SU-DHL-6 (cell line): ENCODE data around the gene BSCL2.
A peak's percentile ranks its signal among the peaks of the same experiment; 100 is the strongest.

ENCODE experiments used
- H2AFZ ChIP-seq: fragments of 200-600 bp; sonication (generic); 2 replicates; pipeline ENCODE4 v1.6.1; 2014; ENCODE audit warnings: low read depth, mild to moderate bottlenecking, moderate library complexity, mixed read lengths, antibody characterized with exemption, low read length; ENCODE audit not compliant: severe bottlenecking
- H3F3A ChIP-seq: fragments of 200-600 bp; shearing (Covaris generic); 2 replicates; pipeline ENCODE4 v1.6.0; 2016; ENCODE audit warnings: antibody characterized with exemption, mild to moderate bottlenecking; ENCODE audit not compliant: insufficient read depth
- H3K27ac ChIP-seq: fragments of 200-600 bp; sonication (generic); 2 replicates; pipeline ENCODE4 v1.5.1; 2016; ENCODE audit warnings: low read depth, mild to moderate bottlenecking, low read length, moderate library complexity, mixed read lengths
- H3K27me3 ChIP-seq: fragments of 200-600 bp; sonication (generic), shearing (Covaris generic); 2 replicates; pipeline ENCODE4 v1.6.0; 2014; ENCODE audit warnings: mild to moderate bottlenecking, low read length
- H3K36me3 ChIP-seq: fragments of 200-600 bp; sonication (generic); 2 replicates; pipeline ENCODE4 v1.6.1; 2014; ENCODE audit warnings: mild to moderate bottlenecking, low read length, mixed read lengths
- H3K4me2 ChIP-seq: fragments of 300-600, 200-600 bp; shearing (Covaris generic), sonication (generic); 2 replicates; pipeline ENCODE4 v1.6.0; 2014; ENCODE audit warnings: low read length, low read depth, mild to moderate bottlenecking; ENCODE audit not compliant: poor library complexity, severe bottlenecking
- H3K4me3 ChIP-seq: fragments of 200-600 bp; sonication (generic); 2 replicates; pipeline ENCODE4 v1.5.1; 2014; ENCODE audit warnings: antibody characterized with exemption, low read length, mild to moderate bottlenecking, mixed read lengths; ENCODE audit not compliant: insufficient read depth, poor library complexity, severe bottlenecking
- H3K79me2 ChIP-seq: fragments of 200-600 bp; sonication (generic); 2 replicates; pipeline ENCODE4 v1.6.1; 2014; ENCODE audit warnings: mild to moderate bottlenecking, low read length, moderate library complexity; ENCODE audit not compliant: insufficient read depth
- H3K9ac ChIP-seq: fragments of 200-600 bp; sonication (generic); 2 replicates; pipeline ENCODE4 v1.7.0; 2014; ENCODE audit warnings: mild to moderate bottlenecking, low read length
- H3K9me2 ChIP-seq: fragments of 200-600 bp; sonication (generic); replicated peaks from 2 replicates; pipeline ENCODE4 v1.6.1; 2014; ENCODE audit warnings: low read length; ENCODE audit not compliant: insufficient read depth
- H3K9me3 ChIP-seq: fragments of 200-600 bp; sonication (generic); 2 replicates; pipeline ENCODE4 v1.6.1; 2014; ENCODE audit warnings: low read length, mixed read lengths; ENCODE audit not compliant: insufficient read depth
- H4K20me1 ChIP-seq: fragments of 200-600 bp; sonication (generic); 2 replicates; pipeline ENCODE4 v1.6.1; 2014; ENCODE audit warnings: low read depth, mild to moderate bottlenecking, antibody characterized with exemption, low read length, moderate library complexity, mixed read lengths
- EZH2phosphoT487 ChIP-seq: fragments of 200-600 bp; sonication (generic), shearing (Covaris generic); conservative IDR thresholded peaks from 2 replicates; pipeline ENCODE4 v1.6.1; 2018; ENCODE audit warnings: mild to moderate bottlenecking, antibody characterized with exemption, low read length, moderate library complexity, mixed read lengths
- TF ChIP-seq, protein P1 (sequence below): fragments of 200-600 bp; sonication (generic); IDR thresholded peaks from one replicate; pipeline ENCODE4 v1.5.1; 2017; ENCODE audit warnings: antibody characterized with exemption, mild to moderate bottlenecking, low read length, moderate library complexity; ENCODE audit not compliant: insufficient read depth, poor library complexity, severe bottlenecking

BSCL2 gene

DNA sequence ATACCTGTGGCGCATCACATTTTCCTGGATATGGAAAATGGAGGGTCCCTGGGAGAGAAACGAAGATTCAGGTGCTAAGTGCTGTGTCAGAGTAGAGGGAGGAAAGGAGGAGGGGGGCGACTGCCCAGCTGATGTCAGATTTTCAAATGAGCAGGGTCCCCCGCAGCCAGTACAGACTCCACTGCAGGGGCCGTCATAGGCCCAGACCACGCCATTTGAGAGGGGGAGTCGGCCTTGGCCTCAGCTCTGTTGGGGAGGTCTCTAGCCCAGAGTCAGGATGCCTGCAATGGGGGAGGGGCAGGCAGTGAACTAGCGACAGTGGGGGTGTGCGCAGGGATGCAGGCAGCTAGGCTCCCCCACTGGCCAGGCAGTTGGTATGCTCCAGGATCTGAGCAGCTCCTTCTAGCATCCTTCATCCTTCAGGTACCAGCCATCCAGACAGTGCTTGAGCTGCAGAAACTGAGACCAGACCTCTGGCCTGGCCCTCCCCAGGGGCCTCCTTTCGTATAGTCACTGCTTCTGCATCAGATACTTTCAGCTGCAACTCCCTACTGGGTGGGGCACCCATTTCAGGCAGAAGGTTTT lies at the start of gene BSCL2, which contains the start of gene GNG3:
Gene BSCL2 (minus strand): TSS at position 148 of the 585 bp plus-strand sequence. CDS start 229 bp downstream, outside the sequence.
Gene GNG3 (plus strand): TSS at position 400 of the 585 bp plus-strand sequence. CDS start 620 bp downstream, outside the sequence.
- H2AFZ ChIP-seq: no peak within 1 kb of the TSS
- H3F3A ChIP-seq: peaks cover 13% of the 10 kb centered on the region; the same call in 1 of the 2 replicates
- H3K4me2 ChIP-seq: peak within 1 kb of the TSS; percentile 69
- H3K4me3 ChIP-seq: peak within 1 kb of the TSS; percentile 31
- TF ChIP-seq EZH2phosphoT487: no peak
- TF ChIP-seq, protein P1, sequence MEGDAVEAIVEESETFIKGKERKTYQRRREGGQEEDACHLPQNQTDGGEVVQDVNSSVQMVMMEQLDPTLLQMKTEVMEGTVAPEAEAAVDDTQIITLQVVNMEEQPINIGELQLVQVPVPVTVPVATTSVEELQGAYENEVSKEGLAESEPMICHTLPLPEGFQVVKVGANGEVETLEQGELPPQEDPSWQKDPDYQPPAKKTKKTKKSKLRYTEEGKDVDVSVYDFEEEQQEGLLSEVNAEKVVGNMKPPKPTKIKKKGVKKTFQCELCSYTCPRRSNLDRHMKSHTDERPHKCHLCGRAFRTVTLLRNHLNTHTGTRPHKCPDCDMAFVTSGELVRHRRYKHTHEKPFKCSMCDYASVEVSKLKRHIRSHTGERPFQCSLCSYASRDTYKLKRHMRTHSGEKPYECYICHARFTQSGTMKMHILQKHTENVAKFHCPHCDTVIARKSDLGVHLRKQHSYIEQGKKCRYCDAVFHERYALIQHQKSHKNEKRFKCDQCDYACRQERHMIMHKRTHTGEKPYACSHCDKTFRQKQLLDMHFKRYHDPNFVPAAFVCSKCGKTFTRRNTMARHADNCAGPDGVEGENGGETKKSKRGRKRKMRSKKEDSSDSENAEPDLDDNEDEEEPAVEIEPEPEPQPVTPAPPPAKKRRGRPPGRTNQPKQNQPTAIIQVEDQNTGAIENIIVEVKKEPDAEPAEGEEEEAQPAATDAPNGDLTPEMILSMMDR: no peak
- no peaks in the 10 kb centered on the region for H3K27me3 ChIP-seq
- no peaks in the 10 kb centered on the region for H3K79me2 ChIP-seq
- no peaks in the 10 kb centered on the region for H3K9me3 ChIP-seq
- no peaks in the 10 kb centered on the region for H3K9me2 ChIP-seq
- no peaks in the 10 kb centered on the region for H4K20me1 ChIP-seq
- H3K36me3 ChIP-seq: peaks cover 4% of the 10 kb centered on the region
- peak within 1 kb of the TSS; percentile 56 for H3K9ac ChIP-seq
- H3K27ac ChIP-seq: no peak within 1 kb of the TSS

GRCh38 chr11:62755086-62755615 lies 47.9 kb upstream of the BSCL2 start:
- H3K4me3 ChIP-seq: no peak overlapping the region
- 0 out of 2 replicates have a peak overlapping the region, but pooled peaks have one; percentile 70 for H3K9ac ChIP-seq
- peaks cover 9% of the 10 kb centered on the region; the same call in 1 of the 2 replicates for H3F3A ChIP-seq
- peak overlapping the region; percentile 67 for H3K4me2 ChIP-seq
- no peaks in the 10 kb centered on the region for H3K9me2 ChIP-seq
- H3K27ac ChIP-seq: no peak overlapping the region
- TF ChIP-seq EZH2phosphoT487: no peak
- TF ChIP-seq, protein P1: no peak
- no peaks in the 10 kb centered on the region for H3K9me3 ChIP-seq
- no peaks in the 10 kb centered on the region for H4K20me1 ChIP-seq
- H3K36me3 ChIP-seq: no peaks in the 10 kb centered on the region
- peaks cover 17% of the 10 kb centered on the region for H3K79me2 ChIP-seq
- H3K27me3 ChIP-seq: no peaks in the 10 kb centered on the region
- no peak overlapping the region for H2AFZ ChIP-seq

DNA sequence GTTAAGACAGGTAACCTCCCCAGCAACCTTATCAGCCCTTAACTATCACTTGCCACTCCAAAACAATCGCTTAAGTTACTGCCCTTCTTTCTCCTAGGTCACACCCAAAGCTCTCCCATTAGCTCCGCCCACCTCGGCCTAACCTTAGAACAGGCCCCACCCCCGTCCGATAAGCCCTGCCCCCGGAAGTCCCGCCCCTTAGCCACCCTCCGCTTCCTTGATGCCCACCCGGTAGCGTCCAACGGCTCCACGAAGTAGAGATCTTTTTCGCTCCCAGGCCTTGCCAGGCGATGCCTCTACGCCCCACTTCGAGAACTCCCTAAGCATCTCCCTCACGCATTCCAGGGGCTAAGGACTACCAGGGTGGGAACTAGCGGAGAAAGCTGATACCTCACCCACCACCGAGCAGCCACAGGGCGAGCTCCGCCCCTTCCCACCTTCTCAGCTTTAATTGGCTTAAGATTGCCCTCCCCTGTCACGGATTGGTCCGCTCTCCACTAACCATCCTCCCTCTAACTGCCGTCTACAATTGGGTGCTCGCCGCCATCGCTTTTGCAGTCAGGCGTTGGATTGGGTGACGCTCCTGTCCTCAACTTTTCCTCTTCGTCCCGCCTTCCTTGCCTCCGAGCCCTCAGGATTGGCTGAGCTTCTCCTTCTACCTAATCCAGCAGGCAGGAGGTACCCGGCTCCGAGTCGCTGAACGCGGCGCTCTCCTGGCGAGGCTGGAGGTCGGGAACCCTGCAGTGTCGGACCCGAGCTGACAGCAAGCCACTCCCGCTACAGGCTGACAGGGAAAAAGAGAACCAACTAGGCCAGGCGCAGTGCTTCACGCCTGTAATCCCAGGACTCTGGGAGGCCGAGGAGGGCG lies 46.7 kb upstream of the BSCL2 start, which contains the start of gene ZBTB3:
Gene ZBTB3 (minus strand): TSS at position 425 of the 868 bp plus-strand sequence. CDS start 496 bp downstream, outside the sequence.
- Histone ChIP-seq H2AFZ (peak within 1 kb of the TSS; percentile 94), H3K27ac (peak within 1 kb of the TSS; percentile 79), H3K27me3 (no peaks in the 10 kb centered on the region), H3K36me3 (no peaks in the 10 kb centered on the region), H3K4me3 (peak within 1 kb of the TSS; percentile 73), H3K9me2 (no peaks in the 10 kb centered on the region), H3K79me2 (peaks cover 17% of the 10 kb centered on the region), H3K9me3 (no peaks in the 10 kb centered on the region), H3K9ac (peak within 1 kb of the TSS; percentile 70), H3F3A (peaks cover 9% of the 10 kb centered on the region; the same call in 1 of the 2 replicates), H4K20me1 (no peaks in the 10 kb centered on the region), H3K4me2 (peak within 1 kb of the TSS; percentile 75)
- TF ChIP-seq, protein P1: no peak
- no peak for TF ChIP-seq EZH2phosphoT487
